Measurements from ENCODE around the gene RNU6-1.

GRCh38 chr15:67882487-67883233 lies 42.8 kb upstream of the RNU6-1 start:
- TF ChIP-seq PPARA (CRISPR knock-in tag; IDR thresholded peaks at IDR 0.05; ENCODE audit: borderline replicate concordance) (no peak), TCF4 (CRISPR knock-in tag; IDR thresholded peaks at IDR 0.05; ENCODE audit: borderline replicate concordance) (no peak), ARNTL (CRISPR knock-in tag; IDR thresholded peaks at IDR 0.05; ENCODE audit: borderline replicate concordance, low read depth) (no peak), CREB5 (CRISPR knock-in tag; IDR thresholded peaks at IDR 0.05; ENCODE audit: low read depth) (no peak), RARB (CRISPR knock-in tag; IDR thresholded peaks at IDR 0.05) (no peak), ZC3H10 (CRISPR knock-in tag; IDR thresholded peaks at IDR 0.05) (no peak), ZFP30 (CRISPR knock-in tag; IDR thresholded peaks at IDR 0.05) (no peak), BACH2 (CRISPR knock-in tag; IDR thresholded peaks at IDR 0.05; ENCODE audit: borderline replicate concordance) (no peak), CSDC2 (CRISPR knock-in tag; IDR thresholded peaks at IDR 0.05) (no peak), GLIS3 (CRISPR knock-in tag; IDR thresholded peaks at IDR 0.05) (no peak), ZNF8 (CRISPR knock-in tag; IDR thresholded peaks at IDR 0.05) (no peak), ESRRG (CRISPR knock-in tag; IDR thresholded peaks at IDR 0.05) (no peak), ISL1 (CRISPR knock-in tag; IDR thresholded peaks at IDR 0.05) (no peak)
